HG02970 (cell line): Measurements from ENCODE around the gene PHF3.

ENCODE experiments used
- ATAC-seq: cut with Tn5 transposase; IDR thresholded peaks from one replicate; pipeline ENCODE4 v1.9.1; 2021; ENCODE audit warnings: mild to moderate bottlenecking, moderate library complexity, moderate number of reproducible peaks; ENCODE audit not compliant: unreplicated experiment, low FRiP score

Gene PHF3

DNA sequence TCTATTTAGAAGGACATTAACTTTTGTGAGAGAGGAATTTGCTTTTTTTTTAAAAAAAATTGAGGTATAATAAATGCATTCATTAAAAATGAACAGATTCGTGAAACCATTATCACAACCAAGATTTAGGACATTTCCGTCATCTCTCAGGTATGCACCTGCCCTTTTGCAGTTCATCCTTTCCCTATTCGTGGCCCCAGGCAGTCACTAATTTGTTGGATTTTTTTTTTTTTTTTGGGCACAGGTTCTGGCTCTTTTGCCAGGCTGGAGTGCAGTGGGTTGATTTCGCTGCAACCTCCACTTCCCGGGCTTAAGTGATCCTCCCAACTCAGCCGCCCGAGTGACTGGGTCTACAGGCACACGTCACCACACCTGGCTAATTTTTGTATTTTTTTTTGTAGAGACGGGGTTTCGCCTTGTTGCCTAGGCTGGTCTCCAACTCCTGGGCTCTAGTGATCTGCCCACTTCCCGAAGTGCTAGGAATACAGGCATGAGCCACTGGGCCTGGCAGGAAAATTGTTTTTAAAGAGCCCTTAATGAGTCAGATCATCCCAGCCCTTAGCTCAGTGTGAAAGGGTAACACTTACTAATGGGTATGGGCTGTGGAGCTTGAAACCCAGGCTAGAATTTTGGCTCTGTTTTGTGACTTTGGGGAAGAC is 9.2 kb downstream of the PHF3 start:
- ATAC-seq: no peak

DNA sequence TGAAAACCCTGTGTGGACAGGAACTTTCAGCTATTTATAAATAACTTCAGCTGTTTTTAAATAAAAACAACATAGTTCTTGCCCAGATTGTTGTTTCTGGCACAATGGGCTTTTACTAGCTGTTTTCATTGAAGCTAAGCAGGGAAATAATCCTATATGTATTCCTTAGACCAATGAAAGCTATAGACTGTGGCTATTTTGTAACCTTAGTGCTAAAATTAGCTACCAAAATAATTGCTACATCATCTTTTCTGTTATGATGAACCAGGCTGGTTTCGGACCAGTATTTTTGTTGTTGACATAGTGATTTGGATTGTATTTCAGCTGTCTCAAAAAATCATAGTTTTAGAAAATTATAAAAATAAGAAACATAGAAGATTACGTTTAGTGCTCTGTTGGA is 13.7 kb downstream of the PHF3 start:
- ATAC-seq: no peak

DNA sequence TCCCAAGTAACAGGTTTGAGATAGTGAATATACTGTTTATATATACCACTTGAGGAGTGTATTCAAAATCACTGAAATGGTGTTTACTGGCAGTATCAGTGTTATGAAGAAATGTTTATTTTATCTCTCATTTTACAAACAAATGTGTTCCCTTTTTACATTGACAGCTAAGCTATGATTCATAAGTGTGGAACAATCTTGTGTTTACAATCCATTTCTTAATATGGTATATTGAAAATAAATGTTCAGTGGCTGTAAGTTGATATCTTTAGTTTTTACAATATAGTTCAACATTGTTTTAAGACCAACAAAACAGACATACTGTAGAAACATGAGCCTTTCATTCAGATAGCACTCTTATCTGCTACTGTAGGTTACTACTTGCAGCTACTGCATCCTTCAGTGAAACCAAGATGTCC is 14.3 kb downstream of the PHF3 start:
- ATAC-seq: no peak

DNA sequence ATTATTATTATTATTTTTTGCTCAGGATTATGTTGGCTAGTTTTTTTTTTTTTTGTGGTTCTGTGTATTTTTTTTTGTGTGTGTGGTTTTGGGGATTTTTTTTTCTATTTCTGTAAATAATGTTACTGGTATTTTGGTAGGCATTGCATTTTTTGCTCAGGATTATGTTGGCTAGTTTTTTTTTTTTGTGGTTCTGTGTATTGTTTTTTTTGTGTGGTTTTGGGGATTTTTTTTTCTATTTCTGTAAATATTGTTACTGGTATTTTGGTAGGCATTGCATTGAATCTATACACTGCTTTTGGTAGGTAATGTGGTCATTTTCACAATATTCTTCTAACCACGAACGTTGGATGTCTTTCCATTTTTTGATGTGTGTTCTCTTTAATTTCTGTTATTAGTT is 17.4 kb downstream of the PHF3 start:
- ATAC-seq: no peak

DNA sequence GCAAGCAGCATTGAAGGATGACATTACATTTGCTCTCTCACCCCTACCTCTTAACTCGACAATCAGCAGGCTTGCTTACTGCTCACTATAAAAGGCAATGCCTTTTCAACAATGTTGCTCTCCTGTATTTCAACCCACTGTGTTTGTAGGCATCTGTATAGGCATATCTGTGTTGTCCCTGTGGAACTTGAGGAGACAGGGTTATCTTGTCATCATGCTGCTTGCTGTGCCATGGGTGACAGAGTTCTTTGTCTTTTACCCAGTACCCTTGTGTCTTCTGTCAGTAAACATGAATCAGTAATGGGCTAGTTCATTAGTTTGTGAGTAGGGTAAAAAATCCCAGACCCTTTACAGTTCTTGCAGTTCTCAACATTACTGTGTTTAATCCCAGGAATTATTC is 25.2 kb downstream of the PHF3 start:
- ATAC-seq: no peak

DNA sequence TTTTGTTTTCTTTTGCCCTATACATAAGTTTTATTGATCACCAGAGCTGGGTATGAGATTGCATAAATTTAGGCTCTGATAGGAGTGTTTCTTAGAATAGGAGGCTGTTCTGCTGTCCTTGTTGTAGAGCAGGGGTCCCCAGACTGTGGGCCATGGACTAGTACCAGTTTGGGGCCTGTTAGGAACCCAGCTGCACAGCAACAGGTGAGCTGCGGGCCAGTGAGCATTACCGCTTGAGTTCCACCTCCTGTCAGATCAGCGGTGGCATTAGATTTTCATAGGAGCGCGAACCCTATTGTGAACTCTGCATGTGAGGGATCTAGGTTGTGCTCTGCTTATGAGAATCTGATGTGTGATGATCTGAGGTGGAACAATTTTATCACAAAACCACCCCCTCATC is 26.2 kb downstream of the PHF3 start:
- no peak for ATAC-seq

DNA sequence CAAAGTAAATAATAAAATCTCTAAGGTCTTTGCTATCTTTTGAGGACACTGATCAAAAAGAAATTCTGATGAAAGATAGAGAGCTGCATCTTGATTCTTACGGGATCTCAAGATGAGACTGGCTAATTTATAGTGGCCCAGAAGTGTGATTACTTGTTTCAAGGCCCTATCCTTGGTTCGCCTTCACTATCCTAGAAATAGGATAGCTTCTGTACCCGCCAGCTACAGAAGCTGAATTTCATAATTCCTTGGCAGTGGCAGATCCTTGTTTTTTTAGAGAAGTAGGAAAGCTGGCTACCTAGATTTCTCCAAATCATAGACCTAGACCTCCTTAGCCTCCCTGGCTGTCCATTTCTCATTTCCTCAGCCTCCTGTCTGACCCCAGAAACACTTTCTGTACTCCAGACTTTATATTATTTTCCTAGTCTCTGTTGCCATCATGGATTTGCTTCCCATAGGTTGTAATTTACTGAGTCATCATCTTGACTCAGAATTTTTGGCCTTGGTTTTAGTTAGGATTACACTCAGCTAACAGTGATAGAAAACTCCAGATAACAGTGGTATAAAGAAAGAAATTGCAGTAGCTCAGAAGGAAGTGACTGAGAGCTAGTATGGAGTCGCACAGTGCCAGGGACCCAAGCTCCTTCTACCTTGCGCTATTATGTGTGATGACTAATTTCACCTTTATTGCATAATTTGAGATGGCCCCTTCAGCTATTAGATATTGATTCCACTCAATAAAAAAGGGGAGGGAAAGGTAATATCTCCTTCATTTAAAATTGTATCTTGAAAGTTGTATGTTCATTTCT is 27.7 kb downstream of the PHF3 start:
- no peak for ATAC-seq

DNA sequence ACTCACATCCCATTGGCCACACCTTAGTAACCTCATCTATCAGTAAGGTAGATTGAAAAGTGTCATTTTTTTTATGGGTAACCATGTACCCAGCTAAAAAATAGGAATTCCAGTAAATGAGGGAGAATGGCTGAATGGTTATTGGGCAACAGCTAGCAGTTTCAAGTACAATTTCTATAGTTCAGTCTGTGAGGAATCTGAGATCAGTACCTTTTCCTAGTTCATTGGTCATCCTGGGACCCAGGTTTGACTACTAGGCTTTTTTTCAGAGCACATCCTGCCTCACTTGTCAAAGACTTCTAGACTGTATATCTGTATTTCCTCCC is 28.3 kb downstream of the PHF3 start:
- no peak for ATAC-seq

DNA sequence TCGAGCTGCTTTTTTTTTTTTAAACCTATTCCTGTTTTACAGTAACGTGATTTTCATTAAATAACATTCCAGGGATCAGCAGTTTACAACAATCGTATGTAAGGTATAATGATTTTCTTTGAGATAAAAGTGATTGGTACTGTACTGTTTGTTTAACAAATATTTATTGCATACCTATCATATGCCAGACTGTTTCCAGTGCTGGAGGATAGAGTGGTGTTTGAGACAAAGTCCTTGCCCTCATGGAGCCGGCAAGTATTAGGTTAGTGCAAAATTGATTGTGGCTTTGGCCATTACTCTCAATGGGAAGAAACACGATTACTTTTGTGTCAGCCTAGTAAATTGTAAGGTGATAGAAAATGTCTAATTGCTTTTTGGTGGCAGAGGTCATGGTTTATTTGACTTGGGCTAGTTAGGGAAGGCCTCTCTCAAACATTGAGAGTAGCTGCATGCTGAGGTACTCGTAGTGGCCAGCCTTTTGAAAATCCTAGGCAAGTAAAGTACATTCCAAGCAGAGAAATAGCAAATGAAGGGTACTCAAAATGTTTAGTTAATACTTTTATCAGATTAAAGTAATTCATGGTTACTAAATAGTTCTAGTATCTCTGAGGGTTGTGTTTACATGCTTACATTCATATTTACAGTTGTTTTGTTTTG is 35.6 kb downstream of the PHF3 start:
- no peak for ATAC-seq

DNA sequence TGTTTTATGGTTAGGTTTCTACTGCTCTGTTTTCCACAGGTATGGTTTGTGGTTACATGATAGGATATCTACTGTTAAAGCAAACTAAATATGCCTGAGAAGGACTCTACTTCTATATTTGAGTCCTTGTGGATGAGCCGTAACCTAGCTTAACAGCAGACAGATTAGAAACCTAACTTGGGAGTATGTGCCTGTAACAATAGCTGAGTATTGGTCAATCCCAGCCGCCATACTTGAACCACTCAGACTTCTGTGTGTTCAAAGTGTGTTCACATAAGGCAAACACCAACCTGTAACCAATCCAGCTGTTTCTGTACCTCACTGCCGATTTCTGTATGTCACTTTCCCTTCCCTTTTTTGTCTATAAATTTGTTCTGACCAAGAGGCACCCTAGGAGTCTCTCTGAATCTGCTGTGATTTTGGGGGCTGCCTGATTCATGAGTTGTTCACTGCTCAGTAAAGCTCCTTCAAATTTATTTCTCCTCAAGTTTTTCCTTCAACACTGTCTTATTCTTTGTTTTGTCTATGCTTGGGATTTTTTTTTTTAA is 37.1 kb downstream of the PHF3 start:
- no peak for ATAC-seq

DNA sequence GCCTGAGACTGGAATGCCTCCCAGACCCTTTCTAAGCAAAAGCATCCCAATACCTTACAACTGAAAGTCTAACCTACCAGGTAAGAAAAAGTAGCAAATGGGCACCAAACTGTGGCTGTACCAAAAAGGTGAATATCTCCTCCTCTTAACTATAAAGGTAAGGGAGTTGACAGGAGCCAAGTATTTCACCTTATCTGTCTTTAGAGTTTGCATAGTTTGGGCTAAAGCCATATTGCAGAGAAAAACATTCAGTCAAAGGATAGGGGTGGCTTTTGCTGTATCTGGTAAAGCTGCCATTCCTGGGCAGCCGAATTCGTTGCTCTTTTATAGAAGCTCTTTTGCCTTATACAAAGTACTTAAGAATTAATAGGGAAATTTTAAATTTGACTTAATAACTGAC is 38.1 kb downstream of the PHF3 start:
- no peak for ATAC-seq

DNA sequence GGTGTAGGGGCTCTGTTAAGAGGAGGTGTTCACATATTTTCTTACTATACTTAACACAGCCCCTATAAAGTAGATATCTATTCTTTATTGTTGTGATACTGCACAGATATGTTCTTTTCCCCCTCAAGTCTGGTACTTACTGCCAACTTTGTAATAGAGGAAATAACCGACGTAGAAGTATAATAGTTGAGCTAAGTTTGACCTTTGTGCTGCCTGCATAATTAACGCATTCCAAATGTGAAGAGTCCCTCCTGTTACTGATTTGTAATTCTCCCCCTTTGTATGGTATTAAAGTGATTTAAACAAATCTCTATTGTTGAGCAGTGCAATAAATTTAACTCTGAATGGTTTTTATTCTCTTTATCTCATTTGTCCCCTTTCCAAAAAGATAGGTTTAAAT is 39.0 kb downstream of the PHF3 start:
- ATAC-seq: no peak

DNA sequence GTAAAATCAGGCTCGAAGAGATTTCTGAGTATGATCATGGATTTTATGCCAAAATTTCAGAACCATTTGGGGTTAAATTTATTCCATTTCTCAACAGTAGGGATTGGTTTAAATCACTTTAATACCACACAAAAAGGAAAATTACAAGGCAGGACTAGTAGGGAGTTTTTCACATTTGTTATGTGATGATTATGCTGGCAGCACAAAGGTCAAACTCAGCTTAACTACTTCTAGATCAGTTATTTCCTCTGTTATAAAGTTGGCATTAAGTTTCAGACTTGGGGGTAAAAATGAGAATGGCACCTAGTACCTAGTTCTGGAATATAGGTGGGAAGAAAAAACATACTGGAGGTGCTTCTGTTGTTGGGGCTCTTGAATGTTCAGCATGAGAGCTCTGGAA is 39.5 kb downstream of the PHF3 start:
- ATAC-seq: no peak

DNA sequence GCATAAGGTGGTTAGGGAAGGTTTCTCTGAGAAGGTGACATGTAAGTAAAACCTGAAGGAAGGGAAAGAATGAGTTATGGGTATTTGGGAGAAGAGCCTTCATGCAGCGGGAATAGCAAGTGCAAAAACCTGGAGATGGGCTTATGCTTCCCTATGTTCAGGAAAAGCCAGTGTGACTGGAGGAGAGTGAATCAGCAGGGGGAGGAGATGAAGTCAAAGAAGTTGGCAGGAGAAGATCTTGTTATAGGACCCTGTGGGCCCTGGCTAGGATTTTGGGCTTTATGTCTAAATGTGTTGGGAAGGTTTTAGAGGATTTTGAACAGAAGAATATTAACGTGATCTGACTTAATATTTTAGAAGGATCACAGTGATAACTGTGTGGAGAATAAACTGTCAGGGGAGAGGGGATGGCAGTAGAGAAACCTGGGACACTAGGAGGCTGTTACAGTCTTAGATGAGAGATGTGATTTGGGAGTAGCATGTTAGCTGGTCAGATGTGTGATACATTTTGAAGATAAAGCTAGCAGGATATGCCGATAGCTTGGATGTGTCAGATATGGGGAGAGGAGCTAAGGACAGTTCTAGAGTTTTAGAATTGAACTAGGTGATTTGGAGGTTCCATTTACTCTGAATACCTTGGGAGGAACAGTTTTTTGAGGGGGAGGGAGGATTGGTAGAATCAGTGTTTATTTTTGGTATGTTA is 41.0 kb downstream of the PHF3 start:
- ATAC-seq: no peak

DNA sequence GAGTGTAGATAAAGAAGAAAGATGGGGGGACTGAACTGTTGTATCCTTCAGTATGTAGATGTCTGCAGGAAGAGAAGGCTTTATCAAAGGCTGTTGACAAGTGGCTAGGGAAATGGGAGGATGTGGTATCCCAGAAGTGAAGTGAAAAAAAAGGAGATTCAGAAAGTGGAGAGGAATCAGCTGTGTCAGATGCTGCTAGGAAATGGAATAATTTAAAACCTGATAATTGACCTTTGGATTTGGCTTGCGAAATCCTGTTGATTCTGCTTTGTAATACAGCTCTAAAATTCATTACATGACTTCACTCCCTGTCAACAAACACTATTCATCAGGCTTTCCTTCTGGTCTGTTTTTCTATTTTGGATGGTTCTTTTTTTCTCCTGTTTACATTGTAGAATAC is 41.7 kb downstream of the PHF3 start:
- no peak for ATAC-seq

DNA sequence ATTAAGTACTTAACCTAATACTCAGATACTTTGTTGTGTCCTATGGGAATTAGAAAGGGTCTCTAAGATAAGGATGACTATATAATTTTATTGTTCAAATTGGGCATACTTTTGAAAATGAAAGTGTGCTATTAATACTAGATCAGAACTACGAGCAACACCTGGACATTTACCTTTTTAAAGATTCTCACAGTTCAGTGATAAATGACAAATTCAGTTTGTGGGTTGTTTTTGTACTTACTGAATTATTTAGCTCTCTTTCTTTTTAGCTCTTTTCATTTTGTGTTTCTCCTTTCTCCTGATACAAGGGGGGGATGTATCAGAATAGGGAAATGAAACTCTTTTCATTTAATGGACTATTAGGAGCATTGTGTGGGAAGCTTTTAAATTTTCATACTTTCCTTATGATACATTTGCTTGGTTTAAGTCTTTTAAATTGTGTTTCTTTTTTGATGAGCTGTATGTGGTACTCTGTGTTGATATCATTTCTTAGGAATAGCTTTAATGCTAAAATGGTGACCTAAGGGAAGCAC is 47.5 kb downstream of the PHF3 start:
- no peak for ATAC-seq

DNA sequence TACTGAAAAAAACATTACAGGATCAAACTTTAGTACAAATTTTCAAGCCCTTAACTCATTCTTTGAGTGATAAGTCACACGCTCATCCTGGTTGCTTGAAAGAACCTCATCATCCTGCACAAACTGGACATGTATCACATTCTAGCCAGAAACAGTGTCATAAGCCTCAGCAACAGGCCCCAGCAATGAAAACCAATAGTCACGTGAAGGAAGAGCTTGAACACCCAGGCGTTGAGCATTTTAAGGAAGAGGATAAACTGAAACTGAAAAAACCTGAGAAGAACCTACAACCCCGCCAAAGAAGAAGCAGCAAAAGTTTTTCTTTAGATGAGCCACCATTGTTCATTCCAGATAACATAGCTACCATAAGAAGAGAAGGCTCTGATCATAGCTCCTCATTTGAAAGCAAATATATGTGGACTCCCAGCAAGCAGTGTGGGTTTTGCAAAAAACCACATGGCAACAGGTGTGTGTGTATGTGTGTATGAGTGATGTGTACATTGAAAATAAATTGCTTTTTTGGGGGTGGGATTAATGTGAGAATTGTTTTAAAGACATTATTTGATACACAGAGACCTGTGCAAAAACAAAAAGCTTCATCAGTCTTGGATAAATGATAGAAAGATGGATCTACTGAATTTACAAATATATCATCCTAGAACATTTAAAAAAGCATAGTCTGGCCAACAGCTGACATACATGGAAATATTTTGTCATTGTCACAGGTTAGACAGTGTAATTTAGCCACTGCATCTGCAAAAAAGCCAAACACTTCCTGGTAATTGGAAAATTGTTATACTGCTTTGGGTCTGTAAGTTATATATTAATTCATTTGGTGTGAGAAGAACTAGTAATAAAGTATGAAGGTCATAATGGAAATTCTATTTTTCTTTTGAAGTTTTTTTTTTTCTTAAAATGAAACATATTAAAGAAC is 50.1 kb downstream of the PHF3 start:
- ATAC-seq: peak; percentile 51

DNA sequence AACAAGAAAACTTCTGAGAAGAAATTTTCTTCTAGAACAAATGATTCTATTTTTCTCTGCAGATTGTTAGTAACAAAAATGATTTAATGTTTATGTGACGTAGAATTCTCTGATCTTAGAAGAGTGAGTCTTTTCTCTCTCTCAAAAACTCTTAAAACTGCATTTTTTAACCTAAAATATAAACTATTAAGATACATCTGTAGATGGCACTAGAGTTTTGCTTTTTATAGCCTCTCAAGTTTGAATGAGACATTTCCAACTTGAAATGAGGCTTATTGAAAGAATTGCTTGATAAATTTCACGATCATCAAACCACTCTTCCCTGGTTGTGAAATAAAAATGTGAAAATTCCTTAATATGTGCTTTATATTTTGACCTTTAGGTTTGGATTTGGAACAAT is 53.8 kb downstream of the PHF3 start:
- ATAC-seq: no peak

DNA sequence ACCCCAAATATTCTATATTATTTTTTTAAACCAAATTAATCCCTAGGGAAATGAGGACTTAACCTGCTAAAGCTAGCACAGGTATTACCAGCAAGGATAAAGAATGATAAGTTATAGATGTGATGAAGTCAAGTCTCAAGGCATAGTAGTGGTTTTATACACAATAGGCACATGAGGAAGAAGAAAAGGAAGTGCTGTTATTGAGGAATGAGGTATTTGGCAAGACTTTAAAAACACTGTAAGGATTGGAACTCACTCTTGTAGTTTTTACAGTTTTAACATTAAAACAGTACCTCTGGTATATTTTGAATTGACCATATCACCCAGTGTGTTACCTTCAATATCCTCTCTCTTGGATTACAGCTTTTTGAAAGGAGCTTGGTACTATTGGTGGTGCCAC is 54.6 kb downstream of the PHF3 start:
- no peak for ATAC-seq

DNA sequence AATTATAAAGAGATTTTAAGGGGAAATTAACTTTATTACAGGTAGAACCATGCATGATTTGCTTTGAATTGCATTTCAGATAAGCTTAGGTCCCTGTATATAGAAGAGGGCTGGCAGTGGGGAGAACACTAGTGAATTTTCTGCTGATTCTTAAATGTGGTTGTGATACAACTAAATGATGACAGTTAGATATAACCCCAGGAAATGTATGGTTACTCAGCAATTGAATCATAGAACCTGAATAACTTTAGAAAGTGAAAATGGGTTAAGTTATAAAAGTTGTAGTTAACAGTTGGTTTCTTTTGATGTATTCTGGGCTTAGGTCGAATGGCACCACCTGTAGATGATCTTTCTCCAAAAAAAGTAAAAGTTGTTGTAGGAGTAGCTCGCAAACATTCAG is 70.1 kb downstream of the PHF3 start:
- no peak for ATAC-seq
